OCI-LY7 (cell line): Measurements from ENCODE around the gene SDCCAG8. TPM values are rescaled to one million over a fixed set of nuclear protein-coding genes. Genes with fewer than 3 reads are reported as not detected.
A peak's percentile ranks its signal among the peaks of the same experiment; 100 is the strongest.

Experiments
- BruUV-seq: library from RNA; stranded (reverse); fragments of 400-500 nt; replicated peaks from 2 replicates; lab custom pipeline; 2021; lab: Mats Ljungman, UMichigan
- CTCF ChIA-PET: fragments of 300-600 bp; sonication (Branson Sonifier 250); formaldehyde crosslinking; loops from one replicate; lab custom pipeline; 2022; ENCODE audit warnings: antibody characterized with exemption; ENCODE audit not compliant: unreplicated experiment; lab: Charles Lee
- POLR2A ChIA-PET: fragments of 300-600 bp; sonication (Branson Sonifier 250); formaldehyde crosslinking; loops from one replicate; lab custom pipeline; 2022; ENCODE audit warnings: antibody characterized with exemption; lab: Charles Lee
- DNase-seq: peaks from one replicate; pipeline ENCODE4 v3.0.0-alpha.2; 2015; ENCODE audit warnings: low spot score
- H2AFZ ChIP-seq: fragments of 200-600 bp; sonication (generic), shearing (Covaris generic); 2 replicates; pipeline ENCODE4 v1.6.1; 2014; ENCODE audit warnings: mild to moderate bottlenecking, antibody characterized with exemption, low read length, moderate library complexity
- H3K27ac ChIP-seq: fragments of 200-600 bp; sonication (generic); 2 replicates; pipeline ENCODE4 v1.5.1; 2014; ENCODE audit warnings: mixed run types, low read depth, mild to moderate bottlenecking, moderate library complexity, low read length, inconsistent platforms; ENCODE audit not compliant: poor library complexity, severe bottlenecking
- H3K36me3 ChIP-seq: fragments of 200-600 bp; sonication (generic); 2 replicates; pipeline ENCODE4 v1.6.1; 2014; ENCODE audit warnings: mild to moderate bottlenecking, antibody characterized with exemption, low read length, moderate library complexity, mixed read lengths; ENCODE audit not compliant: insufficient read depth
- H3K4me1 ChIP-seq: fragments of 200-600 bp; sonication (generic); 2 replicates; pipeline ENCODE4 v1.5.1; 2014; ENCODE audit warnings: mild to moderate bottlenecking, low read length; ENCODE audit not compliant: insufficient read depth, poor library complexity, severe bottlenecking
- H3K4me2 ChIP-seq: fragments of 200-600 bp; sonication (generic); 2 replicates; pipeline ENCODE4 v1.6.1; 2014; ENCODE audit warnings: mild to moderate bottlenecking, low read length
- H3K4me3 ChIP-seq: fragments of 200-600 bp; sonication (generic); 2 replicates; pipeline ENCODE4 v1.5.1; 2014; ENCODE audit warnings: mild to moderate bottlenecking, low read depth, low read length; ENCODE audit not compliant: poor library complexity, severe bottlenecking
- H3K79me2 ChIP-seq: fragments of 200-600 bp; sonication (generic); 2 replicates; pipeline ENCODE4 v1.6.1; 2016; ENCODE audit warnings: low read depth, mild to moderate bottlenecking, low read length, moderate library complexity, mixed read lengths; ENCODE audit not compliant: insufficient read depth
- H3K9me2 ChIP-seq: fragments of 200-600 bp; sonication (generic); 2 replicates; pipeline ENCODE4 v1.6.1; 2016; ENCODE audit warnings: mild to moderate bottlenecking, low read length, mixed read lengths; ENCODE audit not compliant: insufficient read depth
- H3K9me3 ChIP-seq: fragments of 200-600 bp; sonication (generic); 2 replicates; pipeline ENCODE4 v1.6.1; 2014; ENCODE audit warnings: mild to moderate bottlenecking, mixed run types, low read length, mixed read lengths
- H4K20me1 ChIP-seq: fragments of 200-600 bp; sonication (generic); 2 replicates; pipeline ENCODE4 v1.6.1; 2014; ENCODE audit warnings: mild to moderate bottlenecking, antibody characterized with exemption, low read length, moderate library complexity, mixed read lengths; ENCODE audit not compliant: insufficient read depth
- CTCF ChIP-seq: fragments of 200-600 bp; sonication (generic); conservative IDR thresholded peaks from 2 replicates; pipeline ENCODE4 v1.5.1; 2014; ENCODE audit warnings: mild to moderate bottlenecking, antibody characterized with exemption, low read length, moderate library complexity, mixed read lengths
- EZH2phosphoT487 ChIP-seq: fragments of 200-600 bp; sonication (generic); IDR thresholded peaks from 2 replicates; pipeline ENCODE4 v1.6.1; 2018; ENCODE audit warnings: low read depth, borderline replicate concordance, mild to moderate bottlenecking, mixed run types, antibody characterized with exemption, low read length, moderate library complexity, mixed read lengths
- intact Hi-C: fragments of 100-400 bp; cut with micrococcal nuclease; formaldehyde crosslinking; loops from one replicate; pipeline ENCODE4 v1.10.0; 2022; ENCODE audit not compliant: unreplicated experiment
- total RNA-seq, 2 experiments: library from RNA; depleted of rRNA in 1 of 2; stranded (reverse); fragments of >200 nt in 1 of 2; shearing (Covaris generic) in 1 of 2; gene quantifications; 2 replicates each; pipeline ENCODE4 v1.2.3, GENCODE V29; 2014 to 2022

Gene SDCCAG8
- total RNA-seq, 2 experiments from 2014 or later: 18.1 to 28.7 TPM

- no peak overlapping the region for H3K4me3 ChIP-seq
- no peak overlapping the region for H2AFZ ChIP-seq
- no peak overlapping the region for H3K4me2 ChIP-seq
- no peaks in the 10 kb centered on the region for H3K36me3 ChIP-seq
- BruUV-seq: no TSS peak
- no peaks in the 10 kb centered on the region for H4K20me1 ChIP-seq
- intact Hi-C loops: loop anchor here (10.0 kb wide), 1 partner anchor 669 kb away; no protein-coding TSS in a partner anchor
- DNase-seq: no peak
- H3K9me3 ChIP-seq: no peaks in the 10 kb centered on the region
- no peaks in the 10 kb centered on the region for H3K4me1 ChIP-seq
- CTCF ChIA-PET: no interaction called here
- H3K79me2 ChIP-seq: no peaks in the 10 kb centered on the region
- TF ChIP-seq CTCF: no peak
- no peak for TF ChIP-seq EZH2phosphoT487
- POLR2A ChIA-PET: no interaction called here
- H3K9me2 ChIP-seq: no peaks in the 10 kb centered on the region
- H3K27ac ChIP-seq: no peak overlapping the region
Measured at GRCh38 chr1:243323491-243323890, 67.7 kb downstream of the SDCCAG8 start.

GRCh38 chr1:243325305-243325890 lies 69.6 kb downstream of the SDCCAG8 start:
- TF ChIP-seq EZH2phosphoT487 (no peak), CTCF (peak; percentile 95)
- H2AFZ ChIP-seq: no peak overlapping the region
- intact Hi-C loops: loop anchor here (5.0 to 10.0 kb wide), 2 partner anchors 671 to 858 kb away; no protein-coding TSS in a partner anchor
- ChIA-PET POLR2A (no interaction called here), CTCF (no interaction called here)
- no peak overlapping the region for H3K4me2 ChIP-seq
- no peaks in the 10 kb centered on the region for H3K36me3 ChIP-seq
- H3K4me1 ChIP-seq: no peaks in the 10 kb centered on the region
- H4K20me1 ChIP-seq: no peaks in the 10 kb centered on the region
- no peak overlapping the region for H3K27ac ChIP-seq
- H3K9me3 ChIP-seq: no peaks in the 10 kb centered on the region
- no peak overlapping the region for H3K4me3 ChIP-seq
- no TSS peak for BruUV-seq
- no peaks in the 10 kb centered on the region for H3K79me2 ChIP-seq
- peak; percentile 59 for DNase-seq
- no peaks in the 10 kb centered on the region for H3K9me2 ChIP-seq

- no peak for DNase-seq
Measured at GRCh38 chr1:243332440-243332839, 76.6 kb downstream of the SDCCAG8 start.

More at GRCh38 chr1:243332440-243332839, 76.6 kb downstream of the SDCCAG8 start:
- TF ChIP-seq CTCF (no peak), EZH2phosphoT487 (no peak)
- intact Hi-C loops: no loop called here
- Histone ChIP-seq H3K4me3 (no peak overlapping the region), H3K36me3 (0 out of 2 replicates have a peak, but pooled peaks cover 4% of the 10 kb centered on the region), H2AFZ (no peak overlapping the region), H3K79me2 (no peaks in the 10 kb centered on the region), H4K20me1 (no peaks in the 10 kb centered on the region), H3K4me1 (no peaks in the 10 kb centered on the region), H3K9me3 (no peaks in the 10 kb centered on the region), H3K4me2 (no peak overlapping the region), H3K9me2 (no peaks in the 10 kb centered on the region), H3K27ac (no peak overlapping the region)
- ChIA-PET POLR2A (interaction anchor here (0.5 kb wide), 1 partner anchor 10 kb away, joined by 3 read pairs; no protein-coding TSS in a partner anchor), CTCF (no interaction called here)
- no TSS peak for BruUV-seq
